Hepatocyte (in vitro differentiated cells): ENCODE data around the gene SLC38A10. TPM values are rescaled to one million over a fixed set of nuclear protein-coding genes. Genes with fewer than 3 reads are reported as not detected.
A peak's percentile ranks its signal among the peaks of the same experiment; 100 is the strongest.

Experiments
- DNase-seq: peaks from one replicate; pipeline ENCODE4 v3.0.0-alpha.2; 2016; ENCODE audit warnings: low spot score
- H2AFZ ChIP-seq: fragments of 200-600 bp; sonication (generic); 2 replicates; pipeline ENCODE4 v1.6.0; 2016; ENCODE audit warnings: antibody characterized with exemption, mild to moderate bottlenecking
- H3K27ac ChIP-seq: fragments of 200-600 bp; sonication (generic); 2 replicates; pipeline ENCODE4 v1.5.1; 2016; ENCODE audit warnings: mild to moderate bottlenecking
- H3K27me3 ChIP-seq: fragments of 200-600 bp; sonication (generic); 2 replicates; pipeline ENCODE4 v1.6.1; 2016
- H3K36me3 ChIP-seq: fragments of 200-600 bp; sonication (generic); replicated peaks from 2 replicates; pipeline ENCODE4 v1.5.1; 2016; ENCODE audit warnings: low read depth; ENCODE audit not compliant: insufficient read depth
- H3K4me1 ChIP-seq: fragments of 200-600 bp; sonication (generic); 2 replicates; pipeline ENCODE4 v1.5.1; 2016; ENCODE audit warnings: mild to moderate bottlenecking, moderate library complexity; ENCODE audit not compliant: insufficient read depth
- H3K4me2 ChIP-seq: fragments of 200-600 bp; sonication (generic); 2 replicates; pipeline ENCODE4 v1.6.0; 2016
- H3K4me3 ChIP-seq: fragments of 200-600 bp; sonication (generic); 2 replicates; pipeline ENCODE4 v1.5.1; 2016; ENCODE audit warnings: mild to moderate bottlenecking
- H3K79me2 ChIP-seq: fragments of 200-600 bp; sonication (generic); 2 replicates; pipeline ENCODE4 v1.6.0; 2017; ENCODE audit warnings: mild to moderate bottlenecking
- H3K9me2 ChIP-seq: fragments of 200-600 bp; sonication (generic); replicated peaks from 2 replicates; pipeline ENCODE4 v1.6.0; 2017; ENCODE audit warnings: mild to moderate bottlenecking; ENCODE audit not compliant: insufficient read depth
- H3K9me3 ChIP-seq: fragments of 200-600 bp; sonication (generic); 2 replicates; pipeline ENCODE4 v1.5.1; 2016; ENCODE audit warnings: low read depth, mild to moderate bottlenecking
- H4K20me1 ChIP-seq: fragments of 200-600 bp; sonication (generic); 2 replicates; pipeline ENCODE4 v1.6.0; 2016; ENCODE audit warnings: mild to moderate bottlenecking; ENCODE audit not compliant: insufficient read depth, poor library complexity, severe bottlenecking
- EZH2 ChIP-seq: fragments of 200-600 bp; sonication (generic); IDR thresholded peaks from 2 replicates; pipeline ENCODE4 v1.6.1; 2016; ENCODE audit warnings: antibody characterized with exemption, mild to moderate bottlenecking, borderline replicate concordance
- EZH2phosphoT487 ChIP-seq: fragments of 200-600 bp; sonication (generic); IDR thresholded peaks from one replicate; pipeline ENCODE4 v1.6.1; 2018; ENCODE audit warnings: antibody characterized with exemption, mild to moderate bottlenecking, low read depth, moderate library complexity; ENCODE audit not compliant: unreplicated experiment, severe bottlenecking
- WGBS: methylation state at CpG from one replicate; pipeline ENCODE4 v1.1.6; 2016; ENCODE audit warnings: low lambda C conversion rate; ENCODE audit errors: missing lambda C conversion rate; 5-methylcytosine and 5-hydroxymethylcytosine counted together
- polyA plus RNA-seq: library from polyadenylated mRNA; unstranded; fragments of >200 nt; fragmentation: Nextera tagmentation; extraction: Ambion mirVana; gene quantifications from 2 replicates; pipeline ENCODE4 v1.2.1, GENCODE V29; 2016
- total RNA-seq: library from RNA; depleted of rRNA; stranded (reverse); fragments of >200 nt; gene quantifications from 2 replicates; pipeline ENCODE4 v1.2.3, GENCODE V29; 2014
- TF ChIP-seq, protein P1 (sequence below): fragments of 200-600 bp; sonication (generic); IDR thresholded peaks from 2 replicates; pipeline ENCODE4 v1.5.1; 2016; ENCODE audit warnings: antibody characterized with exemption, mild to moderate bottlenecking; ENCODE audit not compliant: poor library complexity

Gene SLC38A10
- total and polyA plus RNA-seq, 2 experiments from 2014 or later, result 91.4 to 124 TPM

- Histone ChIP-seq H3K4me3 (no peak overlapping the region), H3K4me1 (peaks cover 64% of the 10 kb centered on the region), H3K27ac (no peak overlapping the region), H3K79me2 (peaks cover 28% of the 10 kb centered on the region), H3K9me3 (no peaks in the 10 kb centered on the region), H2AFZ (no peak overlapping the region), H3K36me3 (no peaks in the 10 kb centered on the region), H3K4me2 (peak overlapping the region; percentile 11), H3K9me2 (no peaks in the 10 kb centered on the region), H4K20me1 (no peaks in the 10 kb centered on the region), H3K27me3 (no peaks in the 10 kb centered on the region)
- no peak for DNase-seq
- 90% methylated on average over 22 of the region's 24 CpGs for WGBS
- TF ChIP-seq EZH2 (no peak), EZH2phosphoT487 (no peak)
- TF ChIP-seq, protein P1, sequence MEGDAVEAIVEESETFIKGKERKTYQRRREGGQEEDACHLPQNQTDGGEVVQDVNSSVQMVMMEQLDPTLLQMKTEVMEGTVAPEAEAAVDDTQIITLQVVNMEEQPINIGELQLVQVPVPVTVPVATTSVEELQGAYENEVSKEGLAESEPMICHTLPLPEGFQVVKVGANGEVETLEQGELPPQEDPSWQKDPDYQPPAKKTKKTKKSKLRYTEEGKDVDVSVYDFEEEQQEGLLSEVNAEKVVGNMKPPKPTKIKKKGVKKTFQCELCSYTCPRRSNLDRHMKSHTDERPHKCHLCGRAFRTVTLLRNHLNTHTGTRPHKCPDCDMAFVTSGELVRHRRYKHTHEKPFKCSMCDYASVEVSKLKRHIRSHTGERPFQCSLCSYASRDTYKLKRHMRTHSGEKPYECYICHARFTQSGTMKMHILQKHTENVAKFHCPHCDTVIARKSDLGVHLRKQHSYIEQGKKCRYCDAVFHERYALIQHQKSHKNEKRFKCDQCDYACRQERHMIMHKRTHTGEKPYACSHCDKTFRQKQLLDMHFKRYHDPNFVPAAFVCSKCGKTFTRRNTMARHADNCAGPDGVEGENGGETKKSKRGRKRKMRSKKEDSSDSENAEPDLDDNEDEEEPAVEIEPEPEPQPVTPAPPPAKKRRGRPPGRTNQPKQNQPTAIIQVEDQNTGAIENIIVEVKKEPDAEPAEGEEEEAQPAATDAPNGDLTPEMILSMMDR, result no peak
Observed at GRCh38 chr17:81333616-81334368, 38.7 kb upstream of the SLC38A10 start.

DNA sequence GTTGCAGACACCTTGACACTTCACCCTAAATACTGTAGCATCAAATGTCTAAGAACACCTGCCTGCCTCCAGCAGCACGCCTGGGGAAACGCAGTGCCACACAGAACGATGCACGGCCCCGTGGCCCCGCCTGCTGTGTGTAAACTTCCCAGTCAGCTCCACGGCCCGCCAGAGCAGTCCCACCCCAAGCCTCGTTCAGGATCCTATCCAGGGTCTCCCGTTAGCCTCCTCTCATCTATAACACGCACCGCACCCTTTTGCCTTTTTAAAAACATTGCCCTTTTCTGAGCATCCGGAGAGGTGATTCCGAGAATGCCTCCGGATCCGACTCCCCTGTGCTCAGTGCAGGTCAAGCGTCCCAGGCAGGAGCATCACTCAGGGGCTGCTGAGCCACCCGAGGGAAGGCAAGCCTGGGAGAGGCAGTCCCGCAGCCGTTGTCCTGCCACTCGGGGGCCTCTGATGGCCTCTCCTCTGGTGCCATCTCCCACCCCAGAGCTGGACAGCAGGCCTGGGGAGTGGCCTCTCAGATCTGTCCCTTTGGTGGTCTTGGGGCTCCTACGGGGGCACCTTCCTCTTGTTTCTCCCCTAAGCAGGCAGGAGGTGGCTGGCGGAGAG, 37.9 kb upstream of the SLC38A10 start:
- no peaks in the 10 kb centered on the region for H3K9me3 ChIP-seq
- H3K27me3 ChIP-seq, result no peaks in the 10 kb centered on the region
- TF ChIP-seq EZH2, result no peak
- TF ChIP-seq, protein P1, result no peak
- TF ChIP-seq EZH2phosphoT487, result no peak
- no peak overlapping the region for H3K4me2 ChIP-seq
- no peaks in the 10 kb centered on the region for H4K20me1 ChIP-seq
- peaks cover 21% of the 10 kb centered on the region for H3K79me2 ChIP-seq
- DNase-seq, result no peak
- no peak overlapping the region for H2AFZ ChIP-seq
- H3K36me3 ChIP-seq, result no peaks in the 10 kb centered on the region
- H3K4me3 ChIP-seq, result no peak overlapping the region
- H3K9me2 ChIP-seq, result no peaks in the 10 kb centered on the region
- WGBS, result 71% methylated on average over 23 of the region's 23 CpGs
- peaks cover 66% of the 10 kb centered on the region for H3K4me1 ChIP-seq
- H3K27ac ChIP-seq, result no peak overlapping the region

DNA sequence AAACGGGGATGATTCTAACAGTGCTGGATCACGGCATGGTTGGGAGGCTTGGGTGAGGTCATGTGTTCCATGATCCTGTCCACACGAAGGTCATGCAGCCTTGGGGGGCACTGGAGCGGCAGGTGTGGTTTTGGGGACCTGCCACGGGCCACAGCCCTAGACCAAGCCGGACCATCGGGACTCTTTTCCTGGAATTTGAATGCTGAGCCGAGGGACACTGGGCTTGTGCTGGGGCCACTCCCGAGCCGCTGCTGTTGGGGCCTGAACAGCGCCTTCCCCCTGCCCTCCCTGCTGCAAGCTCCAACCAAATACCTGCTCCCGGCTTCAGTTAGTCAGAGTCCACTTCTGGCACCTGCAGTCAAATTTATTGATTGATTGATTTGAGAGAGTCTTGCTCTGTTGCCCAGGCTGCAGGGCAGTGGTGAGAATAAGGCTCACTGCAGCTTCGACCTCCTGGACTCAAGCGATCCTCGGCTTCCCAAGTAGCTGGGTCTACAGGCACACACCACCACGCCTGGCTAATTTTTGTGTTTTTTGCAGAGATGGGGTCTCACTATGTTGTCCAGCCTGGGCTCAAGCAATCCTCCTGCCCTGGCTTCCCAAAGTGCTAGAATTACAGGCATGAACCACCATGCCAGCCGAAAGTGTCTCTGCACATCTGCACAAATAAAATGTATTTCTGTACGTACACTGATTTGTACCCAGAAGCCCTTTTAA, 37.2 kb upstream of the SLC38A10 start:
- H3K27ac ChIP-seq, result no peak overlapping the region
- TF ChIP-seq, protein P1, result no peak
- no peak for TF ChIP-seq EZH2
- no peak for TF ChIP-seq EZH2phosphoT487
- no peak overlapping the region for H2AFZ ChIP-seq
- no peak overlapping the region for H3K4me2 ChIP-seq
- DNase-seq, result no peak
- peaks cover 61% of the 10 kb centered on the region for H3K4me1 ChIP-seq
- H4K20me1 ChIP-seq, result no peaks in the 10 kb centered on the region
- WGBS, result 88% methylated on average over 18 of the region's 18 CpGs
- no peaks in the 10 kb centered on the region for H3K9me2 ChIP-seq
- H3K27me3 ChIP-seq, result no peaks in the 10 kb centered on the region
- H3K4me3 ChIP-seq, result no peak overlapping the region
- H3K36me3 ChIP-seq, result no peaks in the 10 kb centered on the region
- no peaks in the 10 kb centered on the region for H3K9me3 ChIP-seq
- H3K79me2 ChIP-seq, result peaks cover 14% of the 10 kb centered on the region
